ENCODE results near the gene TTLL10. TPM values are rescaled to one million over a fixed set of nuclear protein-coding genes. Genes with fewer than 3 reads are reported as not detected.

The TTLL10 gene
- polyA plus RNA-seq, 2 of the 4 experiments (the other 2 are of a cell fraction): not detected

GRCh38 chr1:1128454-1129139, 45.1 kb upstream of the TTLL10 start:
- POLR2A ChIA-PET: no interaction called here
- Histone ChIP-seq H3K9me3 (no peaks in the 10 kb centered on the region), H3K4me3 (no peak overlapping the region), H3K4me1 (no peaks in the 10 kb centered on the region), H3K27ac (no peak overlapping the region), H3K4me2 (no peak overlapping the region)
- FAIRE-seq (no peak), DNase-seq (ENCODE audit: low read depth in 1 of 2, low spot score in 1 of 2) (no peak), ATAC-seq (no peak)
- TF ChIP-seq FOSL2 (IDR thresholded peaks at IDR 0.05): no peak
- TF ChIP-seq FOSL2 (CRISPR knock-in tag; IDR thresholded peaks at IDR 0.05): no peak
- TF ChIP-seq ELK1 (IDR thresholded peaks at IDR 0.05; ENCODE audit: low read depth, low read length): no peak
- no peak for TF ChIP-seq ATOH8 (CRISPR knock-in tag; IDR thresholded peaks at IDR 0.05; ENCODE audit: low read depth)
- CTCF ChIA-PET: interaction anchor here (3.2 kb wide), 1 partner anchor 8 kb away, joined by 9 read pairs; no protein-coding TSS in a partner anchor
- 74% methylated on average over 15 of the region's 32 CpGs for WGBS (ENCODE audit: missing lambda C conversion rate)

- DNase-seq (ENCODE audit: low read depth in 1 of 2, low spot score in 1 of 2): no peak
- CTCF ChIA-PET: interaction anchor here (0.7 to 3.2 kb wide), 4 partner anchors 9 to 162 kb away, joined by 3 to 9 read pairs (median 4); no protein-coding TSS in a partner anchor
- POLR2A ChIA-PET: no interaction called here
- Histone ChIP-seq H3K4me1 (no peaks in the 10 kb centered on the region), H3K9me3 (no peaks in the 10 kb centered on the region), H3K27ac (no peak overlapping the region), H3K4me2 (no peak overlapping the region), H3K4me3 (no peak overlapping the region)
- 80% methylated on average over 15 of the region's 19 CpGs for WGBS (ENCODE audit: missing lambda C conversion rate)
- TF ChIP-seq ELK1 (IDR thresholded peaks at IDR 0.05; ENCODE audit: low read depth, low read length) (no peak), RAD21 (conservative IDR thresholded peaks at IDR 0.05 in 1 of 2, IDR thresholded peaks at IDR 0.05 in 1 of 2) (no peak), KDM1A (IDR thresholded peaks at IDR 0.05; ENCODE audit: low read depth) (no peak), FOSB (CRISPR knock-in tag; IDR thresholded peaks at IDR 0.05) (no peak), BHLHE40 (IDR thresholded peaks at IDR 0.05; ENCODE audit: low read depth, low read length) (no peak), PHF8 (IDR thresholded peaks at IDR 0.05; ENCODE audit: borderline replicate concordance, low read depth) (no peak), RNF2 (IDR thresholded peaks at IDR 0.05; ENCODE audit: borderline replicate concordance, low read depth) (no peak), EHMT2 (IDR thresholded peaks at IDR 0.05; ENCODE audit: low read depth) (no peak), SREBF2 (IDR thresholded peaks at IDR 0.05) (no peak), CBX2 (IDR thresholded peaks at IDR 0.05; ENCODE audit: borderline replicate concordance, low read depth) (no peak), CTCF (IDR thresholded peaks at IDR 0.05) (no peak)
- ATAC-seq: no peak
- no peak for FAIRE-seq
Observed at GRCh38 chr1:1129381-1129821, 44.3 kb upstream of the TTLL10 start.
